HEK293 (cell line): ENCODE measurements around the gene PCBD1.

ENCODE experiments used
- CTCF ChIA-PET: fragments of 350-600 bp; formaldehyde crosslinking; extraction: SDS; loops from one replicate; lab custom pipeline; 2021; ENCODE audit warnings: antibody characterized with exemption; lab: Yijun Ruan, JAX
- POLR2A ChIA-PET: fragments of 300-600 bp; formaldehyde crosslinking; extraction: SDS; loops from one replicate; lab custom pipeline; 2020; ENCODE audit warnings: antibody characterized with exemption, inconsistent platforms; lab: Yijun Ruan, JAX
- H3K27ac ChIP-seq: fragments of 200-500 bp; sonication (Bioruptor generic); 2 replicates; pipeline ENCODE4 v1.5.1; 2014; ENCODE audit warnings: low read depth, low read length, control low read depth, inconsistent platforms; ENCODE audit errors: extremely low read depth
- H3K36me3 ChIP-seq, 2 experiments: fragments of 200-500 bp in 1 of 2; sonication (Bioruptor generic) in 1 of 2; 1 replicate in 1 of 2; 2 replicates in 1 of 2; pipeline ENCODE4 v1.5.1; 2014 to 2017; ENCODE audit warnings: inconsistent platforms in 2 of 2, low read length in 2 of 2; ENCODE audit not compliant: control insufficient read depth in 2 of 2, insufficient read depth in 1 of 2
- H3K4me1 ChIP-seq: fragments of 200-500 bp; sonication (Bioruptor generic); 2 replicates; pipeline ENCODE4 v1.5.1; 2014; ENCODE audit warnings: mild to moderate bottlenecking, low read length, inconsistent platforms; ENCODE audit not compliant: control insufficient read depth, insufficient read depth
- H3K4me3 ChIP-seq: 2 replicates; pipeline ENCODE4 v1.5.1; 2011; ENCODE audit warnings: low read depth, mild to moderate bottlenecking, control low read depth, low read length, moderate library complexity
- H3K9me3 ChIP-seq: fragments of 200-500 bp; sonication (Bioruptor generic); 2 replicates; pipeline ENCODE4 v1.5.1; 2014; ENCODE audit warnings: low read depth, low read length, inconsistent platforms; ENCODE audit not compliant: control insufficient read depth, insufficient read depth
- HOXC10 ChIP-seq: sonication (generic); formaldehyde crosslinking; IDR thresholded peaks from 2 replicates; pipeline ENCODE4 v1.8.1; 2023; ENCODE audit warnings: mild to moderate bottlenecking, missing genetic modification reagents
- KLF7 ChIP-seq: fragments of 450-650 bp; formaldehyde crosslinking; IDR thresholded peaks from 2 replicates; pipeline ENCODE4 v1.5.1; 2016; ENCODE audit warnings: missing biosample characterization, missing genetic modification characterization, borderline replicate concordance
- MYNN ChIP-seq: fragments of 450-650 bp; formaldehyde crosslinking; IDR thresholded peaks from 2 replicates; pipeline ENCODE4 v1.5.1; 2016; ENCODE audit warnings: missing biosample characterization, missing genetic modification characterization, borderline replicate concordance
- PRDM1 ChIP-seq: fragments of 450-650 bp; formaldehyde crosslinking; IDR thresholded peaks from 2 replicates; pipeline ENCODE4; 2016; ENCODE audit warnings: missing biosample characterization, missing genetic modification characterization
- ZNF132 ChIP-seq: fragments of 450-650 bp; formaldehyde crosslinking; IDR thresholded peaks from 2 replicates; pipeline ENCODE4 v1.5.1; 2017; ENCODE audit warnings: missing biosample characterization, missing genetic modification characterization, borderline replicate concordance
- ZNF157 ChIP-seq: fragments of 450-650 bp; formaldehyde crosslinking; IDR thresholded peaks from 2 replicates; pipeline ENCODE4 v1.5.1; 2016; ENCODE audit warnings: missing biosample characterization, missing genetic modification characterization
- ZNF169 ChIP-seq: fragments of 450-650 bp; formaldehyde crosslinking; IDR thresholded peaks from 2 replicates; pipeline ENCODE4 v1.5.1; 2016; ENCODE audit warnings: missing biosample characterization, missing genetic modification characterization
- ZNF433 ChIP-seq: fragments of 450-650 bp; formaldehyde crosslinking; IDR thresholded peaks from 2 replicates; pipeline ENCODE4 v1.5.1; 2016; ENCODE audit warnings: missing biosample characterization, missing genetic modification characterization, low read depth
- ZNF518A ChIP-seq: fragments of 450-650 bp; formaldehyde crosslinking; conservative IDR thresholded peaks from 2 replicates; pipeline ENCODE4 v1.5.1; 2016; ENCODE audit warnings: low read depth, missing biosample characterization, missing genetic modification characterization
- ZNF529 ChIP-seq: fragments of 450-650 bp; formaldehyde crosslinking; IDR thresholded peaks from 2 replicates; pipeline ENCODE4 v1.5.1; 2017; ENCODE audit warnings: missing genetic modification characterization, missing biosample characterization; ENCODE audit not compliant: insufficient replicate concordance
- ZNF843 ChIP-seq: fragments of 450-650 bp; formaldehyde crosslinking; IDR thresholded peaks from 2 replicates; pipeline ENCODE4 v1.5.1; 2016; ENCODE audit warnings: missing biosample characterization, missing genetic modification characterization
- TF ChIP-seq, protein P1 (sequence below): fragments of 450-650 bp; formaldehyde crosslinking; IDR thresholded peaks from 2 replicates; pipeline ENCODE4 v1.5.1; 2016; ENCODE audit warnings: missing biosample characterization, missing genetic modification characterization

Gene PCBD1

DNA sequence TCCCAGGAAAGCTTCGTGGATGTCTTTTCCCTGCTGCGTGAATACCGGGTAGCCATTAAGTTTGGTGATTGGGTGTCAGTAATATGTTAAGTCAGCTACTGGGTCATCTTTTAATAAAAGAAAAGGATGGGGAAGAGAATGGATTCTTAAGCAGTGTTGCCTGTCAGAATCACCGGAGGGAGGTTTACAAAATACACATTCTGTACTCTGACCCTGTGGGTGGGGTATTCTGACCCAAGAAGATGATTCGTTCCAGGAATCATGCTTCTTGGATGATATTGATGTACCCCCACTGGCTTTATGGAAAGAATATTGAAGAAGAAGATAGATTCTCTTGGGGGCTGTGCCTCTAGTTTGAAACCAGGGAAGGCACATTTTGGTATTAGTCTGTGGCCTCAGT lies 54.3 kb downstream of the PCBD1 start:
- POLR2A ChIA-PET, result no interaction called here
- peaks cover 5 to 16% of the 10 kb centered on the region in 2 experiments; a peak in 2 of 3 replicates for H3K36me3 ChIP-seq
- H3K9me3 ChIP-seq, result no peaks in the 10 kb centered on the region
- peaks cover 2% of the 10 kb centered on the region; the same call in 1 of the 2 replicates for H3K4me1 ChIP-seq
- TF ChIP-seq ZNF169 (tag by site-specific recombination) (no peak), KLF7 (no peak), ZNF132 (no peak), ZNF157 (tag by site-specific recombination) (no peak), ZNF843 (tag by site-specific recombination) (no peak), PRDM1 (tag by site-specific recombination) (no peak), HOXC10 (CRISPR knock-in tag) (no peak)
- H3K27ac ChIP-seq, result no peak overlapping the region
- CTCF ChIA-PET, result interaction anchor here (0.6 to 1.0 kb wide), 2 partner anchors 47 to 91 kb away, joined by 3 read pairs; no protein-coding TSS in a partner anchor
- no peak overlapping the region for H3K4me3 ChIP-seq

DNA sequence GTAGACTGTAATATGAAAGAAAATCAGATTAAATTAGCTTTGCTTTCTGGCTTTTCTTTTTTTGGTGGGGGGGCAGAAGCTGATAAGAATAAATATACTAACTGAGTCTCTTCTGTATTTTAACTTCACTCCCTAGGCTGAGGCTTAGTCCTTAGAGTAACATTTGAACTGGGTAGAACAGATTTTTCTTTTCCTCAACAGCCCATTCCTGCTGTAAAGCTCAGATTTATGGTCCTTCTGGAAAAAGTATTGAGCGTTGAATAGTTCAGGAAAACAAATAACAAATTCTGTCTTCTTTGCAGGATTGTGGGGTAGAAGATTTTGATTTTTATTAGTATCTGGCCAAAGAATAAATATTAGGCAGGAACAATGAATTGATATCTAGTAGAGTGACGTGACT lies 54.8 kb downstream of the PCBD1 start:
- peaks cover 5% of the 10 kb centered on the region; the same call in 1 of the 2 replicates for H3K4me1 ChIP-seq
- H3K27ac ChIP-seq, result no peak overlapping the region
- ChIA-PET CTCF (interaction anchor here (0.6 to 1.0 kb wide), 2 partner anchors 47 to 92 kb away, joined by 3 read pairs; no protein-coding TSS in a partner anchor), POLR2A (no interaction called here)
- no peak overlapping the region for H3K4me3 ChIP-seq
- no peaks in the 10 kb centered on the region for H3K9me3 ChIP-seq
- H3K36me3 ChIP-seq, result peaks cover 5 to 16% of the 10 kb centered on the region in 2 experiments; a peak in 2 of 3 replicates
- TF ChIP-seq ZNF433 (tag by site-specific recombination) (no peak), ZNF529 (tag by site-specific recombination) (no peak), ZNF518A (tag by site-specific recombination) (no peak), MYNN (tag by site-specific recombination) (no peak)
- TF ChIP-seq, protein P1, sequence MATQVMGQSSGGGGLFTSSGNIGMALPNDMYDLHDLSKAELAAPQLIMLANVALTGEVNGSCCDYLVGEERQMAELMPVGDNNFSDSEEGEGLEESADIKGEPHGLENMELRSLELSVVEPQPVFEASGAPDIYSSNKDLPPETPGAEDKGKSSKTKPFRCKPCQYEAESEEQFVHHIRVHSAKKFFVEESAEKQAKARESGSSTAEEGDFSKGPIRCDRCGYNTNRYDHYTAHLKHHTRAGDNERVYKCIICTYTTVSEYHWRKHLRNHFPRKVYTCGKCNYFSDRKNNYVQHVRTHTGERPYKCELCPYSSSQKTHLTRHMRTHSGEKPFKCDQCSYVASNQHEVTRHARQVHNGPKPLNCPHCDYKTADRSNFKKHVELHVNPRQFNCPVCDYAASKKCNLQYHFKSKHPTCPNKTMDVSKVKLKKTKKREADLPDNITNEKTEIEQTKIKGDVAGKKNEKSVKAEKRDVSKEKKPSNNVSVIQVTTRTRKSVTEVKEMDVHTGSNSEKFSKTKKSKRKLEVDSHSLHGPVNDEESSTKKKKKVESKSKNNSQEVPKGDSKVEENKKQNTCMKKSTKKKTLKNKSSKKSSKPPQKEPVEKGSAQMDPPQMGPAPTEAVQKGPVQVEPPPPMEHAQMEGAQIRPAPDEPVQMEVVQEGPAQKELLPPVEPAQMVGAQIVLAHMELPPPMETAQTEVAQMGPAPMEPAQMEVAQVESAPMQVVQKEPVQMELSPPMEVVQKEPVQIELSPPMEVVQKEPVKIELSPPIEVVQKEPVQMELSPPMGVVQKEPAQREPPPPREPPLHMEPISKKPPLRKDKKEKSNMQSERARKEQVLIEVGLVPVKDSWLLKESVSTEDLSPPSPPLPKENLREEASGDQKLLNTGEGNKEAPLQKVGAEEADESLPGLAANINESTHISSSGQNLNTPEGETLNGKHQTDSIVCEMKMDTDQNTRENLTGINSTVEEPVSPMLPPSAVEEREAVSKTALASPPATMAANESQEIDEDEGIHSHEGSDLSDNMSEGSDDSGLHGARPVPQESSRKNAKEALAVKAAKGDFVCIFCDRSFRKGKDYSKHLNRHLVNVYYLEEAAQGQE (tag by site-specific recombination), result no peak
- TF ChIP-seq, all 188 proteins: peak for 0
